ENCODE data around the gene ARL8B. TPM values are rescaled to one million over a fixed set of nuclear protein-coding genes. Genes with fewer than 3 reads are reported as not detected.

ARL8B gene
- total RNA-seq, 2 donors from 2014 or later, result 63.0 to 65.9 TPM

DNA sequence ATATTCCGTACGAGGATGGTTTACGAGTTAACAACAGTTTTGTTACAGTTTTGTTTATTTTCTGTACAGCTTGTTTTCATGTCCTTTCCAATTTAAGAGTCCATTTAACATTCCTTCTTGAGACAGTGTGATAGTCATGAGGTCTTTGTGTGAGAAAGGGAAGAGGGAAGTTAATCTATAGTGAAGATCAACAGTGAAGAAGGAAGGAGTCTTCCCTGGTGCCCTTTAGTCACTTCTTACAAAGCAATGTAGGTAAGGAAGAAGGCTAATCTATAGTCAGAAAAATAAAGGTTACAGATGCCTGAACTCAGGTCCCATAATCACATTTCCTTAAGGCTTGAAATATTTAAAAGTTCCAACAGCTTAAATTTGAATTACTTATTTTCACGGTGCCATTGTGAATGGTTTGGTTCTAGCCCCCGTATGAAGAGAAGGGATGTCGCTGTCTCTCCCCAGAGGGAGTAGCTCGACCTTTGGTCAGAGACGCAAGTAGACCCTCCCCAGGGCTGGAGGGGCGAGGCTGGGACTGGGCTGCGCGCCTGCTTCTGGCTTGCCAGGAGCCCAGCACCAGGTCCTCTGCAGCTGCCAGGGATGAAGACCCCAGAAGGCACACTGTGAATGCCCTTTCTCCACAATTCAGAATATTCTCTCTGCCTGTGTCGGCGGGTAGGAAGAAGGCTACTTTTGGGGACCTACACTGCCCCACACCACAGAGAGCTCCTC is 100.4 kb downstream of the ARL8B start:
- intact Hi-C loops (cut with DNase I), result no loop called here
- no peak for DNase-seq (ENCODE audit: low spot score)

DNA sequence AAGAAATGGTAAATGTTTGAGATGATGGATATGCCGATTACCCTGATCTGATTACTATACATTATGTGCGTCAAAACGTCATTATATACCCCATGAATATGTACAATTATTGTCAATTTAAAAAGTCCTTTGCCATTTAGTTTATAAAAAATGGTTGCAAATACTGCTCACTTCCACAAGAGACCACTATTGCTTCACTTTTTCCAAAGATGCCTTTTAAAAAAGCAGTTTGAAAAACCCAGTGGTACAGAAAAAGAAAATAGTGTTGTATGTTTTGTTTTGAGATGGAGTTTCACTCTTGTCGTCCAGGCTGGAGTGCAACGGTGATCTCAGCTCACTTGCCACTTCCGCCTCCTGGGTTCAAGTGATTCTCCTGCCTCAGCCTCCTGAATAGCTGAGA is 104.7 kb downstream of the ARL8B start:
- intact Hi-C loops (cut with DNase I), result no loop called here
- DNase-seq (ENCODE audit: low spot score), result no peak

DNA sequence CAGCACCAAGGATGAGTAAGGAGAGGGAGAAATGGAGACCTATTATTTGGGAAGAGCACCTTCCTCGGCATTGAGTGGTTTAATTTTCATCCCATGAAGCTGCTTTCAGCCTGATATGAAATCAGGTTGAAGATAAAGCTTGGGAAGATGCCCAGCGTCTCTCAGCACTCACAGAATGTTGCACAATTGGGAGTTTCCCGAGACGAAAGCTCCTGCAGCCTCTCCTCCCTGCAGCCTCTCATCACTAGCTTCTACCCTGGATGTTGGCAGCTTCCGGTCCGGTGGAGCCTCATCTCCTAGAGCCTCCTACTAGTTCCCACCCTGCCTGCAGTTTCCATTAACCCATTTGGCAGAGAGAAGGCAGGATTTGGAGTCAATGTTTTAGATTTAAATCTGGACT is 105.7 kb downstream of the ARL8B start:
- no peak for DNase-seq (ENCODE audit: low spot score)
- intact Hi-C loops (cut with DNase I), result no loop called here

DNA sequence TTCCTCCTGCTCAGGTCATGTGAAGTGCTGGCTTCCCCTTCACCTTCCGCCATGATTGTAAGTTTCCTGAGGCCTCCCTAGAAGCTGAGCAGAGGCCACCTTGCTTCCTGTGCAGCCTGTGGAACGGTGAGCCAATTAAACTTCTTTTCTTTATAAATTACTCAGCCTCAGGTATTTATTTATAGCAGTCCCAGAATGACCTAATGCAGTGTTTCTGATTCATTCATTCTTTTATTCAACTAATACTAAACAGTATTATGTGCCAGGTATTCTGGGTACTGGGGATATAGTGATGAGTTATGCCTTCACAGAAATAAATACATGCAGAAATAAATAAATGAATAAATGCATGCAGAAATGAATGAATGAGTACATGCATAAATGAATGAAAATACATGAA is 107.3 kb downstream of the ARL8B start:
- no peak for DNase-seq (ENCODE audit: low spot score)
- intact Hi-C loops (cut with DNase I), result no loop called here

Other genes with a start within 250 kb of the ARL8B start
- 10 to 100 TPM; 87.8 to 89.9 TPM for gene BHLHE40, start 142.9 kb upstream of the ARL8B start, total RNA-seq
- gene EDEM1, start 65.4 kb downstream of the ARL8B start, total RNA-seq, result 10 to 100 TPM; 25.0 to 28.1 TPM